Stimulated activated CD4-positive, alpha-beta T cell treated with anti-CD3 and anti-CD28 coated beads, Interleukin-2, amount 100 ng/mL, for 4 hours (primary cell): ENCODE data around the gene SRRM2.

Source experiments
- DNase-seq: peaks from one replicate; pipeline ENCODE4 v3.0.0-alpha.2; 2020; ENCODE audit warnings: low read depth

SRRM2 gene

DNA sequence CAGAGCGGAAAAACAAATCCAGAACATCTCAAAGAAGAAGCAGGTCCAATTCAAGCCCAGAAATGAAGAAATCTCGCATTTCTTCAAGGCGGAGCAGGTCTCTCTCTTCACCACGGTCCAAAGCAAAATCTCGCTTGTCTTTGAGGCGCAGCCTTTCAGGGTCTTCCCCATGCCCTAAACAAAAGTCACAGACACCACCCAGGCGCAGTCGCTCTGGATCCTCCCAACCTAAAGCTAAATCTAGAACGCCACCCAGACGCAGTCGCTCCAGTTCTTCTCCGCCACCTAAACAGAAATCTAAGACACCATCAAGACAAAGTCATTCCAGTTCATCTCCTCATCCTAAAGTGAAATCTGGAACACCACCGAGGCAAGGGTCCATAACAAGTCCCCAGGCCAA, 10.3 kb downstream of the SRRM2 start:
- DNase-seq: no peak

DNA sequence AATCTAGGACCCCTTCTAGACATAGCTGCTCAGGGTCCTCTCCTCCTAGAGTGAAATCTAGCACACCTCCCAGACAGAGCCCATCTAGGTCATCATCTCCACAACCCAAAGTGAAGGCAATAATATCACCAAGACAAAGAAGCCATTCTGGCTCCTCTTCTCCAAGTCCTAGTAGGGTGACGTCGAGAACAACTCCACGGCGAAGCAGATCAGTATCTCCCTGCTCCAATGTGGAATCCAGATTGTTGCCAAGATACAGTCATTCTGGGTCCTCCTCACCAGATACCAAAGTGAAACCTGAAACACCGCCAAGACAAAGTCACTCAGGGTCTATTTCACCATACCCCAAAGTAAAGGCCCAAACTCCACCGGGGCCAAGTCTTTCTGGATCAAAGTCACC, 10.7 kb downstream of the SRRM2 start:
- DNase-seq: no peak

DNA sequence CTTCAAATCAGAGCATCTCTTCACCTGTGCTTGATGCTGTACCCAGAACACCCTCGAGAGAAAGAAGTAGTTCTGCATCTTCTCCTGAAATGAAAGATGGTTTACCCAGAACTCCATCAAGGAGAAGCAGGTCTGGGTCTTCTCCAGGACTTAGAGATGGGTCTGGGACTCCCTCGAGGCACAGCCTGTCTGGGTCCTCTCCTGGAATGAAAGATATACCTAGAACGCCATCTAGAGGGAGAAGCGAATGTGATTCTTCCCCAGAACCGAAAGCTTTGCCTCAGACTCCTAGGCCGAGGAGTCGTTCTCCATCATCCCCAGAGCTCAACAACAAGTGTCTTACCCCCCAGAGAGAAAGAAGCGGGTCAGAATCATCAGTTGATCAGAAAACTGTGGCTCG, 12.3 kb downstream of the SRRM2 start:
- DNase-seq: no peak

DNA sequence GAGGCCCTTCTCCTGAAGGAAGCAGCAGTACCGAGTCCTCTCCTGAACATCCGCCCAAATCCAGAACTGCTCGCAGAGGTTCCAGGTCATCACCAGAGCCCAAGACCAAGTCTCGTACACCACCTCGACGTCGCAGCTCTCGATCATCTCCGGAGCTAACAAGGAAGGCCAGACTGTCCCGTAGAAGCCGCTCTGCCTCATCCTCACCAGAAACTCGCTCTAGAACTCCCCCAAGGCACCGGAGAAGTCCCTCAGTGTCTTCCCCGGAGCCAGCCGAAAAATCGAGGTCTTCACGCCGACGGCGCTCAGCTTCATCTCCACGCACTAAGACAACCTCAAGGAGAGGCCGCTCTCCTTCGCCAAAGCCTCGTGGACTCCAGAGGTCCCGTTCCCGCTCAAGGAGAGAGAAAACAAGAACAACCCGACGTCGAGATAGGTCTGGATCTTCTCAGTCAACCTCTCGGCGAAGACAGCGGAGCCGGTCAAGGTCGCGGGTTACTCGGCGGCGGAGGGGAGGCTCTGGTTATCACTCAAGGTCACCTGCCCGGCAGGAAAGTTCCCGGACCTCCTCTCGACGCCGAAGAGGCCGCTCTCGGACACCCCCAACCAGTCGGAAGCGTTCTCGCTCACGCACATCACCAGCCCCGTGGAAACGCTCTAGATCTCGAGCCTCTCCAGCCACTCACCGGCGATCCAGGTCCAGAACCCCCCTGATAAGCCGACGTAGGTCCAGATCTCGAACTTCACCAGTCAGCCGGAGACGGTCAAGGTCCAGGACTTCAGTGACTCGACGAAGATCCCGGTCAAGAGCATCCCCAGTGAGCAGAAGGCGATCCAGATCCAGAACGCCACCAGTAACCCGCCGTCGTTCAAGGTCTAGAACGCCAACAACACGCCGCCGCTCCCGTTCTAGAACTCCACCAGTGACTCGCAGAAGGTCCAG, 13.3 kb downstream of the SRRM2 start:
- DNase-seq: no peak

DNA sequence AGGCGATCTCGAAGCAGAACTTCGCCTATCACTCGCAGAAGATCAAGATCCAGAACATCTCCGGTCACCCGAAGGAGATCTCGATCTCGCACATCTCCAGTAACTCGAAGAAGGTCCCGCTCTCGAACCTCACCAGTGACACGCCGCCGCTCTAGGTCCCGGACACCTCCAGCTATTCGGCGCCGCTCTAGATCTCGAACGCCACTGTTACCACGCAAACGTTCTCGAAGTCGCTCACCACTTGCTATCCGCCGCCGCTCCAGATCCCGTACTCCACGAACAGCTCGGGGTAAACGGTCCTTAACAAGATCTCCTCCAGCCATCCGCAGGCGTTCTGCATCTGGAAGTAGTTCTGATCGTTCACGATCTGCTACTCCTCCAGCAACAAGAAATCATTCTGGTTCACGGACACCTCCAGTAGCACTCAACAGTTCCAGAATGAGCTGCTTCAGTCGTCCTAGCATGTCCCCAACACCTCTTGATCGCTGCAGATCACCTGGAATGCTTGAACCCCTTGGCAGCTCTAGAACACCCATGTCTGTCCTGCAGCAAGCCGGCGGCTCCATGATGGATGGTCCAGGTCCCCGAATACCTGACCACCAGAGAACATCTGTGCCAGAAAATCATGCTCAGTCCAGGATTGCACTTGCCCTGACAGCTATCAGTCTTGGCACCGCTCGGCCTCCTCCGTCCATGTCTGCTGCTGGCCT, 14.1 kb downstream of the SRRM2 start:
- DNase-seq: no peak

DNA sequence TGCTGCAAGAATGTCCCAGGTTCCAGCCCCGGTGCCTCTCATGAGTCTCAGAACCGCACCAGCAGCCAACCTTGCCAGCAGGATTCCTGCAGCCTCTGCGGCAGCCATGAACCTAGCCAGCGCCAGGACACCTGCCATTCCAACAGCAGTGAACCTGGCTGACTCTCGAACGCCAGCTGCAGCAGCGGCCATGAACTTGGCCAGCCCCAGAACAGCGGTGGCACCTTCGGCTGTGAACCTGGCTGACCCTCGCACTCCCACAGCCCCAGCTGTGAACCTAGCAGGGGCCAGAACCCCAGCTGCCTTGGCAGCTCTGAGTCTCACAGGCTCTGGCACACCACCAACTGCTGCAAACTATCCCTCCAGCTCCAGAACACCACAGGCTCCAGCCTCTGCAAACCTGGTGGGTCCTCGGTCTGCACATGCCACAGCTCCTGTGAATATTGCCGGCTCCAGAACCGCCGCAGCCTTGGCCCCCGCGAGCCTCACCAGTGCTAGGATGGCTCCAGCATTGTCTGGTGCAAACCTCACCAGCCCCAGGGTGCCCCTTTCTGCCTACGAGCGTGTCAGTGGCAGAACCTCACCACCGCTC, 14.8 kb downstream of the SRRM2 start:
- DNase-seq: no peak

DNA sequence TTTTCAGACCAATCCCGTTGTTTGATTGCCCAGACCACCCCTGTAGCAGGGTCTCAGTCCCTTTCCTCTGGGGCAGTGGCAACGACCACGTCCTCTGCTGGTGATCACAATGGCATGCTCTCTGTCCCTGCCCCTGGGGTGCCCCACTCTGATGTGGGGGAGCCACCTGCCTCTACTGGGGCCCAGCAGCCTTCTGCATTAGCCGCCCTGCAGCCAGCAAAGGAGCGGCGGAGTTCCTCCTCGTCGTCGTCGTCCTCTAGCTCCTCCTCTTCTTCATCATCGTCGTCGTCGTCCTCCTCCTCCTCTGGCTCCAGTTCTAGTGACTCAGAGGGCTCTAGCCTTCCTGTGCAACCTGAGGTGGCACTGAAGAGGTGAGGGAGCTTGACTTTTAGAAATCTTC, 15.5 kb downstream of the SRRM2 start:
- DNase-seq: no peak

DNA sequence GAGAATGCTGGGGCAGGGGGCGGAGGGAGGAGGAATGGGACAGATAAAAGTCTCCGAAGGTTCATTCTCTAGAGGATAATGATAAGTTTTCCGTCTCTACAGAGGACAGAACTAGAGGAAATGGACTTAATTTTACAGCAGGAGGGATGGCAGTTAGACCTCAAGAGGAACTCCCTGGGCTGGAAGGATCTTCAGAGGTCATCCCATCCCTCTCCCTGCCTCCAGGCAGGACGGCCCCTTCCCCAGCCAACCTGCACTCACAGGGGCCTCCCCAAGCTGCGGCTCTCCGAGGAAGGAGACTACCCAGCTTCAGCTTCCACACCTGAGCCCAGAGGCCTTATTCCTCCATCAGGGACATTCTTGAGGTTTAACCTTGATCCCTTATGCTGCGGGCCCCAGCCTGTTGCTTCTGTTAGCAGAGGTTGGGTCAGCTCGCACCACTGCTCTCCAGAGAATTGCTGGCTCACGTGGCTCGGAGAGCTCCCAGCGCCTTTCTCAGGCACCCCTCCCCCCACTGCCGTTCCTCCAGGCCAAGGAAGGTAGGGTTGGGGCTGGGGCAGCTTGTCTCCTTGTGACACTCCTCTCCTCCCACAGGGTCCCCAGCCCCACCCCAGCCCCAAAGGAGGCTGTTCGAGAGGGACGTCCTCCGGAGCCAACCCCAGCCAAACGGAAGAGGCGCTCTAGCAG, 16.1 kb downstream of the SRRM2 start:
- DNase-seq: no peak

DNA sequence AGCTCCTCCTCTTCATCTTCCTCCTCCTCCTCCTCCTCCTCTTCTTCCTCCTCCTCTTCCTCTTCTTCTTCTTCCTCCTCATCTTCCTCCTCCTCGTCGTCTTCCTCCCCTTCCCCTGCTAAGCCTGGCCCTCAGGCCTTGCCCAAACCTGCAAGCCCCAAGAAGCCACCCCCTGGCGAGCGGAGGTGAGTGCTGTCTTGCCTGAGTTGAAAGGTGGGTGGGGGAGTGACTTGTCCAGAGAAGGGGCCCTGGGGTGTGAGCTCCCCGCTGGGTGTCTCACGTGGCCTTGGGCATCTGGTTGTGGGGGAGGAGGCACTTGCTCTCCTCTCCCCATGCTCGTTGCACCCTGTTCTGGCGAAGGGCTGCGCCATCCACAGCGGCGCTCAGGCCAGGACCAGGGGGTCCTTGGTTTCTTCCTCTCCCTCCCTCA, 16.7 kb downstream of the SRRM2 start:
- no peak for DNase-seq

DNA sequence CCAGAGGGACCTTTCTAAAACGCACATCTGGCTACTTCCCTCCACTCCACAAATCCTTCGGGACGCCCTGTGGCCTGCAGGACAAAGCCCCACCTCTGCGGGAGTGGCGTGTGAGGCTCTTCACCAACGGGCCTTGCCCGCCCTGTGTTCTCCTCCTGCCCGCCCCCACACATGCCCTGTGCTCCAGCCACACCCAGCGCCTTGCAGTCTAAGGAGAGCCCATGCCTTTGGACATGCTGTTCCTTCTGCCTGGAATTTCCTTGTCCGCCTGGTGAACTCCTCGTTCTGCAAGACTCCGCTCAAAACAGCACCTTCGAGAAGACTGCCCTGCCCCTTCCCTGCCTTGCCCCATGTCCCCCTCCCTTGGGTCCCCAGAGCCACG, 17.2 kb downstream of the SRRM2 start:
- DNase-seq: no peak

DNA sequence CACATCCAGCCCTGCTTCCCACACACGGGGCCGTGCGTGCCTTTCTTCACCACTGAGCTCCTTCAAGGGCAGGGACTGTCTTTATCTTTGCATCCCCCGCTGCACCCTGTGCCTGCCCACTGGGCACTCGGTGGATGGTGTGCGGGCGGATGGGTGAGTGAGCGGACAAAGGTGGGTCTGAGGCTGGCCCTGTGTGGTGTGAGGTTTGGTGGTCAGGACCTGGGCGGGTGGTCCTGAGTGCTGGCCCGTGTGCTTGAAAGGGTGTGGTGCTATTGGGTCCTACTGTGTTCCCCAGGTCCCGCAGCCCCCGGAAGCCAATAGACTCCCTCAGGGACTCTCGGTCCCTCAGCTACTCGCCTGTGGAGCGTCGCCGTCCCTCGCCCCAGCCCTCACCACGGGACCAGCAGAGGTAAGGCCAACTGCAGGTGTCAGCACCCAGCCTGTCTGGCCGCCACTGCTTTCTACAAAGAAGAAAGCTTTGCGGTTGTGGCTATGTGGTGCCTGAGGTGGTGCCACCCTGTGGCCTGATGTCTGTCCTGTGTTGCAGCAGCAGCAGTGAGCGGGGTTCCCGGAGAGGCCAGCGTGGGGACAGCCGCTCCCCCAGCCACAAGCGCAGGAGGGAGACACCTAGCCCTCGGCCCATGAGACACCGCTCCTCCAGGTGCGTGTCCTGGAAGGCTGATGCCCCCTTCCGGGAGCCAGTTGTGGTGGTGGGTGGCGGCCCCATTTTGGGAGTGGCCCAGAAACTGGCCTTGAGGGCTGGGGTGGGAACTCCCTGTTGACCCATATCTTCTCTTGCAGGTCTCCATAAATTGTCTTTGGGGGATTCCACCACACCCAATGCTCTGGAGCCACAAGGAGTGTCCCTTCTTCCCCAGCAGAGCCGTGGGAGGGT, 17.9 kb downstream of the SRRM2 start:
- no peak for DNase-seq

DNA sequence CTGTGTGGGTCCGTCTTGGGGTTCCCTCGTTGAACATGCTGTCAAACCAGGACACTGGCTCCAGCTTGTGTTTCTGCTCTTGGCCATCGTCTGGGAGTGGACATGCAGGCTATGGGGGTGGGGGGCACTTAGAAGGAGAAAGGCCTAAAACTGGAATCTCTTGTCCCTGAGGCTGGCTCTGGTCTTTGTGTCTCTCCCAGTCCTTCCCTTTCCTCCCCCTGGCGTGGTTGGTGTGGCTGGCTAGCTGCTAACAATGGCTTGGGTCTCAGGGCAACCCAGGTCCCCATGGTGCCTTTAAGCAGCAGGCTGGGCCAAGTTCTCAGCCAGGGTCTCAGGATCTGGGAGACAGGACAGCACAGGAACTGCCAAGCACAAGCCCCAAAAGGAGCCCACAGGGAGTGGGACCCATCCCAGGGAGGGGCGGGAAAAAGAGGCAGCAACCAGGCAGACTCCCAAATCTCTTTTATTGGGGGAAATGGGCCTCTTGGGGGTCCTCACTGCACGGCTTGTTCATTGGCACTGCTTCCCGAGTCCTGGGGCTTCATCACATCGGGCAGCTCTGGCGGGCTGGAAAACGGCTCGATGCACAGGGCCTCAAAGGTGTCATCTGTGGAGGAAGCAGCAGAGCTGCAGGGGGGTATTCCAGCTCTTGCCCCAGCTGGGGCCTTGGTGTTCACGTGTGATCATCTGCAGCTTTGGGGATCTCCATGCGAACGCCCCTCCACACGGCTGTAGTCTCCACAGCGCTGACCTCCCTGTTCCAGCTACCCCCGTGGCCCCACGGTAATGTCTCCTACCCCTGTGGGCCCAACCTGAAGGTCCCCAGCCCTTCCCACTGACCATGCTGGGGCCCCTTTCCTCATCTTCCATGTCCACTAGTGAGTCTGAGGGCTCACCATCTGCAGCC, 19.3 kb downstream of the SRRM2 start:
- no peak for DNase-seq

DNA sequence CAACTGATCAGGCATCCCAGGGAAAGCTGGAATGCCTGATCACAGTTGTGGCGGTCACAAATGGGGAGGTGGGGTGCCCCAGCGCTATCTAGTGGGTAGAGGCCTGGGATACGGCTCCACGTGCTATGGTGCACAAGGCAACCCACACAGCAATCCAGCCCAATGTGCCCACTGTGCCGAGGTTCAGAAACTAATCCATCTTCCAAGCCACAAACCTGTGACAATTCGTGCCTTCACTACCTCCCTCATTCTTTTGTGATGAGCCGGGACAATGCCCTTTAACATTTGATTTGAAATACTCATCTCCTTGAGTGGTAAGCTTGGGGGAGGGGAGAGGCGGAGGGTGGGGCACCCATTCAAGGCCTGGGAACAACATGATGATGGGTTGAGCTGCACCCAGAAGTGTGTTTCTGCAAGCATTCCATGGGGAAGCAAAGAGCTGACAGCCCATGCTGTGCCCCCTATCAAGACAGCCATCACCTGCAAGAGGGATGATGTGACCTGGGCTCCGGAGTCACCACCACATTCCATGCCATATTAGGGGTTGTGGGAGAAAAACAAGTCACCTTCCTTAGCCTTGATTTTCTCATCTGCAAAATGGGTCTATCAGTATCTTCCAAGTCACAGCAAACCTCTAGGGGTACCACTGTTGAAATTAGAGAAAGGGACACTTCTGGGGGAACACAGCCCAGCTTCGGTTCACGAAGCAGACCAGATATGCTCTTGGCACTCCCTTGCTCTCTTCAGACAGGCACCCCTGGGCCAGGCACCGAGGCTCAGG, 20.9 kb downstream of the SRRM2 start:
- DNase-seq: no peak

DNA sequence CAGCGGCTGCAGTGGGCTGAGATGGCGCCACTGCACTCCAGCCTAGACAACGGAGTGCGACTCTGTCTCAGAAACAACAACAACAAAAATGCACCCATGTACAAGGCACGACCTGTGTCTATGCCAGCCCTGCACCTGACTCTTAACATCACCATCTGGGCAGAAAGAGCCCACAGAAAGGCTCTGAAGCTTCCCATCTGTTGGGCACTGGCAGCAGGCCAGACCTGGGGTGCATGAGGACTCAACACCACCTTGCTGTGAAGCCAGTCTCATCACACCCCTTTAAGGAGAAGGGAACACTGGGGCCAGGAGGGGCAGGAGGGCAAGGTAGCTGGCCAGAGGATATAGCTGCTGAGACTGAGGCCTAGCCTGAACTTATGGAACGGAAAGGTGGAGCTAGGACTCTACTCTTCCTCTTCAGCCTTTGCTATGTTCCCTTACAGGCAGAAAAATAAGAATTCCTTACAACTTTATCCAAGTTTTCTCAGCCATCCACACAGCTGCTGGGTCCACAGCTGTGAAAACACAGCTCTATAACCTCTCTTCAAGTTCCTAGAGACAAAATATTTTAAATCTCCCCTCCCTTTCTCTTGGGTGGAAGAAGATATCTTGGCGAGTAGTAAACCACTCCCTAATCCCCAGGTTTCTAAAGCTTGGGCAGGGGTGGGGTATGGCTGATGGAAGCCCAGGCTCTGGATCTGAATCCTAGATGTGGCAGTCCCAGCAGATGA, 21.9 kb downstream of the SRRM2 start:
- DNase-seq: no peak

DNA sequence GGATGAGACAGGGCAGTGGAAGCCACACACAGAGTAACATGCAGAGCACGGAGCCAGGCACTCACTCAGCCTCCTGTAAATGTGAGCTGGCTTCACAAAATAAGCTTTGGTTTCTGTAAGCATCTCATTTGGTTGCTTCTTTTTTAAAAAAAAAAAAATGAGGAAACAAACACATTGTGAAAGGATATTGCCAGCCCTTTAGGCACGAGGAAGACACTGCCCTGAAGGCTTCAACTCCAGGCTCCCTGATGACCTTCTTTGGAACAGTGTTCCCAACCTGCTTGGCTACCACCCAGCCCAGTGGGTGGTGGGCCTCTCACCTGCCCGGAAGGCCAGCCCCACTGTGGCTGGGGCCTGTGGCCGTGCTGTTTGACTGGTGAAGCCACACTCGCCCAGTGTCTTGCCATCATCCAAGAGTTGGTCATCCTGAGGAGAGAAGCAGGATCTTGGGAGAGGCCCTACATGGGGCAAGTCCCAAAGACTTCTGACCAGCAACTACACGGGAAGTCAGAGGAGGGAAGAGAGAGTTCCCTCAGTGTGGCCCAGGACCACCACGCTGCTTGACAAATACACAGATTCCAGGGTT, 22.8 kb downstream of the SRRM2 start:
- no peak for DNase-seq

DNA sequence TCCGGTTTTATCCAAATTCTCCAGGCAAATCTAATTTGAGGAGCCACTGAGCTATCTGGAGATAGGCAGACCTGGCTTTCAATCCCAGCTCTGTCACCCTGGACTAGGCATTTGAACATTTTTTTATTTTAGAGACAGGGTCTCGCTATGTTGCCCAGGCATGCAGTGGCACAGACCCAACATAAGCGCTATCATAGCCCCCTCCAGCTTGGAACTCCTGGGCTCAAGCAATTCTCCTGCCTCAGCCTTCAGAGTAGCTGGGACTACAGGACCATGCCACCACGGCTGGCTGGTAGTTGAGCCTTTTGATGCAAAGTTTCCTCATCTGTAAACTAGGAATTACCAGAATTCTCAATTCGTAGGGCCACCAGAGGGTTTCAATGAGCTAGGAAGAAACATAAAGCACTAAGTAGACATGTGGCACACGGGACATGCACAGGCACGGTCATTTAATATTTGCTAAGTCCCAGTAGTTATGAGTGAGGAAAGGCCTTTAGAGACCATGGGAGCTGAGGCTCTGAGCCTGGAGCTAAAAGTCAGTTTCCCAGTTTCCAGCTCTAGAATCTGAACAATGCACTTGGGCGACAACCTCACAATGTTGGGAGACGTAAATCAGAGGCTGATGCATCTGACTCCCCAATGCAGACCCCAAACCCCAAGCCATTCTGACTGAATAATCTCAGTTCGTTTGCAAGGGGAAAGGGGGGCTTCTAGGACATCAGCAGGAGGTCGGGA, 23.5 kb downstream of the SRRM2 start:
- no peak for DNase-seq

DNA sequence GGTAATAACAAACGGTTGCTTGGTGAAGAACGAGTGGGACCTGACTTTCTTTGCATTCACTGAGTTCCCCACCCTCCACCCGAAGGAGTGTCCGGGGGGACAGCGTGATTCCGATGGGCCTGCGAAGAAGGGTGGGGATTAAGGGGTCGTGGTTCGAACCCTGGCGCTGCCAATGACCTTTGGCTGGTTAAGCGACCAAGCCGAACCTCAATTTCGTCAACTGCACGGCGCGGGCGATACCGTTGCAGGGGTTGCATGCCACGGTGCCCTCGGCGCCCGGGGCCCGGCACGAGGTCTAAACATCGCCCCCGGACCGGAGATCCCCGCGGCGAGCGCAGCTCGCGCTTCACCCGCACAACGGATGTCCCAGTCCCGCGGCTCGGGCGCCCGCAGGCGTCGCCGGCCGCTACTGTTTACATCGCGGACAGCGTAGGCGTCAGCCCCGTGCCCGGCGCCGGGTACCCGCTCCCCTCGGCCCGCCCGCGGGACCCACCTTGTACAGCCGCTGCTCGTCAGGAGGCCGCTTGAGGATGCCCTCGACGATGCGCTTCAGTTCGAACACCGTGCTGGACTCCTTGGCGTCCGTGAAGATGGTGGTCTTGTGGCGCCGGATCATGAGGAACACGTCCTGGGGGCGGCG, 24.2 kb downstream of the SRRM2 start:
- DNase-seq: no peak
